Measurements from ENCODE around the gene SEL1L3.

GRCh38 chr4:25839233-25839632 lies 23.6 kb downstream of the SEL1L3 start:
- TF ChIP-seq CTCF (IDR thresholded peaks at IDR 0.05) (no peak), EP300 (IDR thresholded peaks at IDR 0.05) (no peak), POLR2A (IDR thresholded peaks at IDR 0.05) (no peak)

Measured in stomach (tissue), 4 donors.